Progenitor cell of endocrine pancreas (in vitro differentiated cells): ENCODE results near the gene EMC9. TPM values are rescaled to one million over a fixed set of nuclear protein-coding genes. Genes with fewer than 3 reads are reported as not detected.
A peak's percentile ranks its signal among the peaks of the same experiment; 100 is the strongest.

ENCODE experiments used
- DNase-seq: peaks from one replicate; pipeline ENCODE4 v3.0.0; 2021; ENCODE audit warnings: low spot score; ENCODE audit not compliant: unreplicated experiment
- H3K27ac Mint-ChIP-seq: 2 replicates; pipeline ENCODE4 v1.8.0; 2021; ENCODE audit warnings: mild to moderate bottlenecking, moderate library complexity, mixed read lengths
- H3K27me3 Mint-ChIP-seq: 2 replicates; pipeline ENCODE4 v1.8.0; 2021; ENCODE audit warnings: mixed read lengths
- H3K36me3 Mint-ChIP-seq: 2 replicates; pipeline ENCODE4 v1.8.0; 2022; ENCODE audit warnings: mixed read lengths; ENCODE audit not compliant: insufficient read depth
- H3K4me1 Mint-ChIP-seq: 2 replicates; pipeline ENCODE4 v1.8.0; 2021; ENCODE audit warnings: low read depth, mixed read lengths
- H3K4me3 Mint-ChIP-seq: 2 replicates; pipeline ENCODE4 v1.8.0; 2021; ENCODE audit warnings: low read depth, mild to moderate bottlenecking, moderate library complexity, mixed read lengths
- H3K9me3 Mint-ChIP-seq: 2 replicates; pipeline ENCODE4 v1.8.0; 2021; ENCODE audit warnings: low read depth, mixed read lengths
- microRNA-seq: library from miRNA; unstranded; fragments of <30 nt; microRNA quantifications from one replicate; pipeline ENCODE4 v1.1.0, GENCODE V29; 2020; ENCODE audit warnings: borderline number of aligned reads; ENCODE audit not compliant: unreplicated experiment
- total RNA-seq: library from RNA; stranded (reverse); gene quantifications from 2 replicates; pipeline ENCODE4 v1.2.1, GENCODE V29; 2021
- TF ChIP-seq, protein P1 (sequence below): fragments of 200-600 bp; sonication (generic); IDR thresholded peaks from one replicate; pipeline ENCODE4 v1.5.0; 2021; ENCODE audit warnings: antibody characterized with exemption, mild to moderate bottlenecking; ENCODE audit not compliant: unreplicated experiment

The EMC9 gene
- total RNA-seq, 1 donor from 2014 or later, result 22.9 TPM

DNA sequence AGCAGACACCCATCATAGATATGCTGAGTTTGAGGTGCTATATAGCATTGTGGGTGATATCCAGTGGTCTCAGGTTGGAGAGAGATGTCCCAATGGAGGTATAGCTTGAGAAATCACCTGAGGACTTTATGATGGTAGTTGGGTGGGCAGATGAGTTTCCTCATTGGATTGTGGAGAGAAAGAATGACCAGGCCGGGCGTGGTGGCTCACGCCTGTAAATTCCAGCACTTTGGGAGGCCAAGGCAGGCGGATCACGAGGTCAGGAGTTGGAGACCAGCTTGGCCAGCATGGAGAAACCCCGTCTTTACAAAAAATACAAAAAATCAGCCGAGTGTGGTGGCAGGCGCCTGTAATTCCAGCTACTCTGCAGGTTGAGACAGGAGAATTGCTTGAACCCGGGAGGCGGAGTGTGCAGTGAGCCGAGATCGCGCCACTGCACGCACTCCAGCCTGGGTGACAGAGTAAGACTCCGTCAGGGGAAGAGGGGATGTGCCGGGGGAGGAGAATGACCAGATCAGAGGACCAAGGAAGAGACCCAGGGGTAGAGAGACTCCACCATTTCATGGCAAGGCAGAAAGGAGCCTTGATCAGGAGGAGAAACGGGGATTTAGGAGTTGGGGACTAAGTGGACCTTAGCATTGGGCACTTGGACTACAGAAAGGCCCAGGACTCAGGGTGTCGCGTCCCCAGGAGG, 48.0 kb downstream of the EMC9 start:
- Mint-ChIP-seq H3K9me3 (no peaks in the 10 kb centered on the region), H3K27ac (peak overlapping the region; percentile 73)

GRCh38 chr14:24092505-24093206, 48.7 kb downstream of the EMC9 start:
- Mint-ChIP-seq H3K27me3 (no peaks in the 10 kb centered on the region), H3K27ac (peak overlapping the region; percentile 73), H3K4me3 (peak overlapping the region; percentile 96), H3K4me1 (peaks cover 14% of the 10 kb centered on the region), H3K9me3 (no peaks in the 10 kb centered on the region), H3K36me3 (no peaks in the 10 kb centered on the region)
- TF ChIP-seq, protein P1, sequence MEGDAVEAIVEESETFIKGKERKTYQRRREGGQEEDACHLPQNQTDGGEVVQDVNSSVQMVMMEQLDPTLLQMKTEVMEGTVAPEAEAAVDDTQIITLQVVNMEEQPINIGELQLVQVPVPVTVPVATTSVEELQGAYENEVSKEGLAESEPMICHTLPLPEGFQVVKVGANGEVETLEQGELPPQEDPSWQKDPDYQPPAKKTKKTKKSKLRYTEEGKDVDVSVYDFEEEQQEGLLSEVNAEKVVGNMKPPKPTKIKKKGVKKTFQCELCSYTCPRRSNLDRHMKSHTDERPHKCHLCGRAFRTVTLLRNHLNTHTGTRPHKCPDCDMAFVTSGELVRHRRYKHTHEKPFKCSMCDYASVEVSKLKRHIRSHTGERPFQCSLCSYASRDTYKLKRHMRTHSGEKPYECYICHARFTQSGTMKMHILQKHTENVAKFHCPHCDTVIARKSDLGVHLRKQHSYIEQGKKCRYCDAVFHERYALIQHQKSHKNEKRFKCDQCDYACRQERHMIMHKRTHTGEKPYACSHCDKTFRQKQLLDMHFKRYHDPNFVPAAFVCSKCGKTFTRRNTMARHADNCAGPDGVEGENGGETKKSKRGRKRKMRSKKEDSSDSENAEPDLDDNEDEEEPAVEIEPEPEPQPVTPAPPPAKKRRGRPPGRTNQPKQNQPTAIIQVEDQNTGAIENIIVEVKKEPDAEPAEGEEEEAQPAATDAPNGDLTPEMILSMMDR, result no peak
- no peak for DNase-seq

More for the DNA sequence above, 48.0 kb downstream of the EMC9 start:
- Mint-ChIP-seq H3K4me1 (peaks cover 14% of the 10 kb centered on the region), H3K27me3 (no peaks in the 10 kb centered on the region), H3K4me3 (peak overlapping the region; percentile 96), H3K36me3 (no peaks in the 10 kb centered on the region)
- TF ChIP-seq, protein P1, result no peak
- DNase-seq, result no peak

DNA sequence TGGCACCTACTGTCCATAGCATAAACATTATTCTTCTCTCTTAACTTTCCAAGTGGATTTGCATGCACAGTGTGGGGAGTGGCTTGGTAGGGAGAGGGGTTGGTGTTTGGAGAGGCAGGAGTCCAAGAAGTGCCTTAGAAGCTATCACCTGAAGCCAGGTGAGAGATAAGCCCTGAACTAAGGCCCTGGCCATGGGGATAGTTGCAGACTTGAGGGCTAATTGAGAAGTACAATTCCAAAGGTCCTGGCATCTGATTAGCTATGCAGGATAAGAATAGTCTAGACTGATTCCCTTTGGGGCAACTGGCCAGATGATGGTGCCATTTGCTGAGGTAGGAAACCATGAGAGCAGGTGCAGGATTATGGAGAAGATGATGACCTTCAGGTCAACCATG, 49.3 kb downstream of the EMC9 start:
- no peak overlapping the region for H3K4me3 Mint-ChIP-seq
- TF ChIP-seq, protein P1, result no peak
- H3K27me3 Mint-ChIP-seq, result peaks cover 1% of the 10 kb centered on the region
- peaks cover 14% of the 10 kb centered on the region for H3K4me1 Mint-ChIP-seq
- H3K9me3 Mint-ChIP-seq, result no peaks in the 10 kb centered on the region
- H3K27ac Mint-ChIP-seq, result no peak overlapping the region
- no peak for DNase-seq
- no peaks in the 10 kb centered on the region for H3K36me3 Mint-ChIP-seq

DNA sequence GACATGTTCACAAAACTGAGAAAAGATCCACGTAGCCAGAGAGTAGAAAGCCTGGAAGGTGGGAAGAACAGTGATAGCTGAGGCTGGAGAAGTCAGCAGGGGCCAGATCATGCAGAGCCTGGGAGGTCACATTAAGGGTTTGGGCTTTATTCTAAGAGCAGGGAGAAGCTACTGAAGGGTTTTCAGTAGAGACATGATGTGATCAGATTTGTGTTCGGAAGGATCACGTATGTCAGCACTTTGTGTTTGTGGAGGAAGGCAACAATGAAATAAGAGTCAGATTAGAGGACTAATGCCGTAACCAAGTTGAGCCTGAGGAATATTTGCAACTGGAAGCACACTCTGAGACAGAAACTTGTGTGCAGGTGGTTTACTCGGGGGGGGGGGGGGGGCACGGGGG, 51.5 kb downstream of the EMC9 start:
- no peak overlapping the region for H3K4me3 Mint-ChIP-seq
- H3K27ac Mint-ChIP-seq, result no peak overlapping the region

More for the DNA sequence above, 51.5 kb downstream of the EMC9 start:
- Mint-ChIP-seq H3K27me3 (peaks cover 12% of the 10 kb centered on the region), H3K4me1 (peaks cover 5% of the 10 kb centered on the region), H3K9me3 (no peaks in the 10 kb centered on the region), H3K36me3 (no peaks in the 10 kb centered on the region)
- no peak for DNase-seq
- TF ChIP-seq, protein P1, result no peak

Small RNA genes within 50 kb of the gene (microRNA-seq; reads per million reads assigned to microRNA genes)
- not detected for gene MIR7703

Other genes starting within 250 kb of the EMC9 start
- gene DHRS4, start 187.8 kb downstream of the EMC9 start, total RNA-seq, result 17.1 and 19.6 TPM in 2 replicates
- 12.2 and 14.0 TPM in 2 replicates for gene DHRS4L2, start 152.7 kb downstream of the EMC9 start, total RNA-seq
- gene CARMIL3, start 89.6 kb downstream of the EMC9 start, total RNA-seq, result 4.3 and 4.9 TPM in 2 replicates
- not detected in 2 replicates for gene CPNE6, start 70.0 kb downstream of the EMC9 start, total RNA-seq
- gene PCK2, start 47.3 kb downstream of the EMC9 start, total RNA-seq, result 29.7 and 34.7 TPM in 2 replicates
- gene DCAF11, start 26.8 kb downstream of the EMC9 start, total RNA-seq, result 79.7 and 80.9 TPM in 2 replicates
- 2.3 and 2.8 TPM in 2 replicates for gene NRL, start 26.6 kb downstream of the EMC9 start, total RNA-seq
- gene FITM1, start 10.9 kb downstream of the EMC9 start, total RNA-seq, result 1.7 and 1.9 TPM in 2 replicates
- gene PSME1, start 5.4 kb downstream of the EMC9 start, total RNA-seq, result 101 and 103 TPM in 2 replicates
- 118 and 120 TPM in 2 replicates for gene PSME2, start 5.0 kb upstream of the EMC9 start, total RNA-seq
- 99.3 and 104 TPM in 2 replicates for gene RNF31, start 5.9 kb upstream of the EMC9 start, total RNA-seq
- gene IRF9, start 19.7 kb upstream of the EMC9 start, total RNA-seq, result 57.4 and 62.4 TPM in 2 replicates
- gene REC8, start 30.5 kb upstream of the EMC9 start, total RNA-seq, result 380 and 408 TPM in 2 replicates
- 54.9 and 56.4 TPM in 2 replicates for gene IPO4, start 47.2 kb upstream of the EMC9 start, total RNA-seq
- gene TM9SF1, start 53.9 kb upstream of the EMC9 start, total RNA-seq, result 52.9 and 56.2 TPM in 2 replicates
- gene TSSK4, start 64.1 kb upstream of the EMC9 start, total RNA-seq, result 0.29 TPM in 1 of 2 replicates, not detected in the other
- gene CHMP4A, start 71.9 kb upstream of the EMC9 start, total RNA-seq, result 53.7 and 54.3 TPM in 2 replicates
- gene MDP1, start 74.5 kb upstream of the EMC9 start, total RNA-seq, result 15.2 and 17.7 TPM in 2 replicates
- 161 TPM in 2 replicates for gene NEDD8, start 90.8 kb upstream of the EMC9 start, total RNA-seq
- gene GMPR2, start 91.3 kb upstream of the EMC9 start, total RNA-seq, result 73.6 and 86.2 TPM in 2 replicates
- gene TINF2, start 101.0 kb upstream of the EMC9 start, total RNA-seq, result 56.7 and 59.2 TPM in 2 replicates
- 5.8 and 7.0 TPM in 2 replicates for gene TGM1, start 121.6 kb upstream of the EMC9 start, total RNA-seq
- 25.9 and 33.1 TPM in 2 replicates for gene RABGGTA, start 130.0 kb upstream of the EMC9 start, total RNA-seq
- gene DHRS1, start 158.2 kb upstream of the EMC9 start, total RNA-seq, result 33.4 and 34.4 TPM in 2 replicates
- gene NOP9, start 158.3 kb upstream of the EMC9 start, total RNA-seq, result 32.4 and 32.6 TPM in 2 replicates
- 1.9 and 3.0 TPM in 2 replicates for gene CIDEB, start 166.4 kb upstream of the EMC9 start, total RNA-seq
- 11.0 and 11.3 TPM in 2 replicates for gene LTB4R2, start 168.5 kb upstream of the EMC9 start, total RNA-seq
- gene LTB4R, start 169.9 kb upstream of the EMC9 start, total RNA-seq, result 8.4 TPM in 2 replicates
- 0.46 and 0.75 TPM in 2 replicates for gene ADCY4, start 193.5 kb upstream of the EMC9 start, total RNA-seq
- gene RIPK3, start 198.4 kb upstream of the EMC9 start, total RNA-seq, result 0.62 and 1.5 TPM in 2 replicates
- gene NFATC4, start 226.6 kb upstream of the EMC9 start, total RNA-seq, result 56.6 and 57.6 TPM in 2 replicates